ENCODE measurements around the gene METTL2B.
A peak's percentile ranks its signal among the peaks of the same experiment; 100 is the strongest.
"Not testable (repeated sequence)": the region's sequence is repeated elsewhere in the genome, so short reads cannot be mapped to it uniquely, and the experiment has no call there.

METTL2B gene

GRCh38 chr7:128479082-128479481 is 2.5 kb downstream of the METTL2B start:
- not testable (repeated sequence) for H3K4me3 ChIP-seq (ENCODE audit: low read length in 2 of 2); H3K27me3 ChIP-seq (ENCODE audit: control insufficient read depth in 2 of 2, insufficient read depth in 2 of 2, low read length in 2 of 2); H3K9ac ChIP-seq (ENCODE audit: low read depth in 1 of 2, low read length in 2 of 2); H3K9me3 ChIP-seq (ENCODE audit: control insufficient read depth in 2 of 2, low read length in 2 of 2); H3K27ac ChIP-seq (ENCODE audit: low read depth in 2 of 2, low read length in 2 of 2)
- Histone ChIP-seq H3K36me3 (ENCODE audit: control insufficient read depth in 2 of 2, insufficient read depth in 2 of 2, low read length in 2 of 2) (peaks cover 8 to 13% of the 10 kb centered on the region in 2 donors), H3K4me1 (ENCODE audit: control insufficient read depth in 2 of 2, insufficient read depth in 2 of 2, low read length in 2 of 2) (peaks cover 4 to 11% of the 10 kb centered on the region in 2 donors)

- not testable (repeated sequence) for H3K36me3 ChIP-seq (ENCODE audit: control insufficient read depth in 2 of 2, insufficient read depth in 2 of 2, low read length in 2 of 2); H3K9ac ChIP-seq (ENCODE audit: low read depth in 1 of 2, low read length in 2 of 2); H3K27ac ChIP-seq (ENCODE audit: low read depth in 2 of 2, low read length in 2 of 2); H3K27me3 ChIP-seq (ENCODE audit: control insufficient read depth in 2 of 2, insufficient read depth in 2 of 2, low read length in 2 of 2); H3K9me3 ChIP-seq (ENCODE audit: control insufficient read depth in 2 of 2, low read length in 2 of 2); H3K4me3 ChIP-seq (ENCODE audit: low read length in 2 of 2); H3K4me1 ChIP-seq (ENCODE audit: control insufficient read depth in 2 of 2, insufficient read depth in 2 of 2, low read length in 2 of 2)
These were observed 11.6 kb downstream of the METTL2B start for GRCh38 chr7:128488134-128488533.

GRCh38 chr7:128497405-128497804 is 20.9 kb downstream of the METTL2B start:
- Histone ChIP-seq H3K9ac (ENCODE audit: low read depth in 1 of 2, low read length in 2 of 2) (no peak overlapping the region), H3K4me3 (ENCODE audit: low read length in 2 of 2) (no peak overlapping the region), H3K27ac (ENCODE audit: low read depth in 2 of 2, low read length in 2 of 2) (no peak overlapping the region), H3K27me3 (ENCODE audit: control insufficient read depth in 2 of 2, insufficient read depth in 2 of 2, low read length in 2 of 2) (no peaks in the 10 kb centered on the region), H3K4me1 (ENCODE audit: control insufficient read depth in 2 of 2, insufficient read depth in 2 of 2, low read length in 2 of 2) (no peaks in the 10 kb centered on the region), H3K36me3 (ENCODE audit: control insufficient read depth in 2 of 2, insufficient read depth in 2 of 2, low read length in 2 of 2) (peaks cover 17 to 30% of the 10 kb centered on the region in 2 donors), H3K9me3 (ENCODE audit: control insufficient read depth in 2 of 2, low read length in 2 of 2) (no peaks in the 10 kb centered on the region)

- not testable (repeated sequence) for H3K36me3 ChIP-seq (ENCODE audit: control insufficient read depth in 2 of 2, insufficient read depth in 2 of 2, low read length in 2 of 2); H3K4me1 ChIP-seq (ENCODE audit: control insufficient read depth in 2 of 2, insufficient read depth in 2 of 2, low read length in 2 of 2); H3K4me3 ChIP-seq (ENCODE audit: low read length in 2 of 2); H3K27me3 ChIP-seq (ENCODE audit: control insufficient read depth in 2 of 2, insufficient read depth in 2 of 2, low read length in 2 of 2); H3K27ac ChIP-seq (ENCODE audit: low read depth in 2 of 2, low read length in 2 of 2); H3K9ac ChIP-seq (ENCODE audit: low read depth in 1 of 2, low read length in 2 of 2); H3K9me3 ChIP-seq (ENCODE audit: control insufficient read depth in 2 of 2, low read length in 2 of 2)
These were observed 28.9 kb downstream of the METTL2B start for GRCh38 chr7:128505416-128505815.

- H3K4me1 ChIP-seq (ENCODE audit: control insufficient read depth in 2 of 2, insufficient read depth in 2 of 2, low read length in 2 of 2); H3K9ac ChIP-seq (ENCODE audit: low read depth in 1 of 2, low read length in 2 of 2); H3K9me3 ChIP-seq (ENCODE audit: control insufficient read depth in 2 of 2, low read length in 2 of 2); H3K27me3 ChIP-seq (ENCODE audit: control insufficient read depth in 2 of 2, insufficient read depth in 2 of 2, low read length in 2 of 2); H3K36me3 ChIP-seq (ENCODE audit: control insufficient read depth in 2 of 2, insufficient read depth in 2 of 2, low read length in 2 of 2); H3K27ac ChIP-seq (ENCODE audit: low read depth in 2 of 2, low read length in 2 of 2); H3K4me3 ChIP-seq (ENCODE audit: low read length in 2 of 2): not testable (repeated sequence)
These were observed 30.3 kb downstream of the METTL2B start for GRCh38 chr7:128506819-128507218.

- H3K27me3 ChIP-seq (ENCODE audit: control insufficient read depth in 2 of 2, insufficient read depth in 2 of 2, low read length in 2 of 2); H3K36me3 ChIP-seq (ENCODE audit: control insufficient read depth in 2 of 2, insufficient read depth in 2 of 2, low read length in 2 of 2); H3K4me1 ChIP-seq (ENCODE audit: control insufficient read depth in 2 of 2, insufficient read depth in 2 of 2, low read length in 2 of 2); H3K9ac ChIP-seq (ENCODE audit: low read depth in 1 of 2, low read length in 2 of 2); H3K27ac ChIP-seq (ENCODE audit: low read depth in 2 of 2, low read length in 2 of 2); H3K4me3 ChIP-seq (ENCODE audit: low read length in 2 of 2); H3K9me3 ChIP-seq (ENCODE audit: control insufficient read depth in 2 of 2, low read length in 2 of 2): not testable (repeated sequence)
These were observed 30.9 kb downstream of the METTL2B start for GRCh38 chr7:128507321-128507993.

GRCh38 chr7:128511692-128512091 is 35.1 kb downstream of the METTL2B start:
- not testable (repeated sequence) for H3K27ac ChIP-seq (ENCODE audit: low read depth in 2 of 2, low read length in 2 of 2); H3K9ac ChIP-seq (ENCODE audit: low read depth in 1 of 2, low read length in 2 of 2); H3K4me1 ChIP-seq (ENCODE audit: control insufficient read depth in 2 of 2, insufficient read depth in 2 of 2, low read length in 2 of 2); H3K27me3 ChIP-seq (ENCODE audit: control insufficient read depth in 2 of 2, insufficient read depth in 2 of 2, low read length in 2 of 2); H3K36me3 ChIP-seq (ENCODE audit: control insufficient read depth in 2 of 2, insufficient read depth in 2 of 2, low read length in 2 of 2); H3K9me3 ChIP-seq (ENCODE audit: control insufficient read depth in 2 of 2, low read length in 2 of 2); H3K4me3 ChIP-seq (ENCODE audit: low read length in 2 of 2)

- not testable (repeated sequence) for H3K4me1 ChIP-seq (ENCODE audit: control insufficient read depth in 2 of 2, insufficient read depth in 2 of 2, low read length in 2 of 2); H3K9me3 ChIP-seq (ENCODE audit: control insufficient read depth in 2 of 2, low read length in 2 of 2); H3K4me3 ChIP-seq (ENCODE audit: low read length in 2 of 2); H3K27ac ChIP-seq (ENCODE audit: low read depth in 2 of 2, low read length in 2 of 2); H3K9ac ChIP-seq (ENCODE audit: low read depth in 1 of 2, low read length in 2 of 2); H3K36me3 ChIP-seq (ENCODE audit: control insufficient read depth in 2 of 2, insufficient read depth in 2 of 2, low read length in 2 of 2); H3K27me3 ChIP-seq (ENCODE audit: control insufficient read depth in 2 of 2, insufficient read depth in 2 of 2, low read length in 2 of 2)
These were observed 38.7 kb downstream of the METTL2B start for GRCh38 chr7:128515232-128515631.

GRCh38 chr7:128517023-128517422 is 40.5 kb downstream of the METTL2B start:
- H3K36me3 ChIP-seq (ENCODE audit: control insufficient read depth in 2 of 2, insufficient read depth in 2 of 2, low read length in 2 of 2); H3K9ac ChIP-seq (ENCODE audit: low read depth in 1 of 2, low read length in 2 of 2); H3K9me3 ChIP-seq (ENCODE audit: control insufficient read depth in 2 of 2, low read length in 2 of 2); H3K4me1 ChIP-seq (ENCODE audit: control insufficient read depth in 2 of 2, insufficient read depth in 2 of 2, low read length in 2 of 2); H3K4me3 ChIP-seq (ENCODE audit: low read length in 2 of 2); H3K27me3 ChIP-seq (ENCODE audit: control insufficient read depth in 2 of 2, insufficient read depth in 2 of 2, low read length in 2 of 2); H3K27ac ChIP-seq (ENCODE audit: low read depth in 2 of 2, low read length in 2 of 2): not testable (repeated sequence)

GRCh38 chr7:128523226-128523931 is 46.8 kb downstream of the METTL2B start:
- H3K27me3 ChIP-seq (ENCODE audit: control insufficient read depth in 2 of 2, insufficient read depth in 2 of 2, low read length in 2 of 2); H3K4me3 ChIP-seq (ENCODE audit: low read length in 2 of 2); H3K9me3 ChIP-seq (ENCODE audit: control insufficient read depth in 2 of 2, low read length in 2 of 2); H3K36me3 ChIP-seq (ENCODE audit: control insufficient read depth in 2 of 2, insufficient read depth in 2 of 2, low read length in 2 of 2): not testable (repeated sequence)
- peaks cover 3 to 14% of the 10 kb centered on the region in 2 donors for H3K4me1 ChIP-seq (ENCODE audit: control insufficient read depth in 2 of 2, insufficient read depth in 2 of 2, low read length in 2 of 2)
- peak overlapping the region; percentile 65 to 83 for H3K27ac ChIP-seq (ENCODE audit: low read depth in 2 of 2, low read length in 2 of 2)
- peak overlapping the region in 1 of 2 donors; percentile 43 for H3K9ac ChIP-seq (ENCODE audit: low read depth in 1 of 2, low read length in 2 of 2)

All from mucosa of rectum (tissue), 2 donors.